K562 (cell line): Measurements from ENCODE around the gene MT1A. TPM values are rescaled to one million over a fixed set of nuclear protein-coding genes. Genes with fewer than 3 reads are reported as not detected.

Experiments used
- CCAR2 ChIP-seq: fragments of 200-400 bp; formaldehyde crosslinking; IDR thresholded peaks from 2 replicates; pipeline ENCODE4 v1.6.1; 2017; ENCODE audit warnings: mild to moderate bottlenecking, low read depth, low read length
- DDX20 ChIP-seq: fragments of 450-650 bp; IDR thresholded peaks from 2 replicates; pipeline ENCODE4 v1.6.1; 2016; ENCODE audit warnings: missing genetic modification characterization, low read depth, mild to moderate bottlenecking, missing compliant biosample characterization, moderate library complexity
- ERF ChIP-seq: fragments of 450-650 bp; formaldehyde crosslinking; IDR thresholded peaks from 2 replicates; pipeline ENCODE4 v1.4.0; 2020; ENCODE audit warnings: mild to moderate bottlenecking, mixed read lengths
- ETV6 ChIP-seq, 3 experiments: fragments of 150-350 bp in 1 of 3; sonication (generic) in 1 of 3; formaldehyde crosslinking in 1 of 3; IDR thresholded peaks; 2 replicates each; pipeline versions ENCODE4 v1.6.1 to v1.8.0; 2014 to 2022; ENCODE audit warnings: borderline replicate concordance in 2 of 3, low read depth in 2 of 3, antibody characterized with exemption in 1 of 3, low read length in 1 of 3, mild to moderate bottlenecking in 1 of 3, missing genetic modification reagents in 1 of 3
- GABPA ChIP-seq: fragments of 200-800 bp; sonication (Bioruptor generic); conservative IDR thresholded peaks from 2 replicates; pipeline ENCODE4 v1.6.1; 2016; ENCODE audit warnings: low read depth, missing genetic modification characterization, missing compliant biosample characterization
- JUND ChIP-seq, 2 experiments: IDR thresholded peaks; 2 replicates in 1 of 2; 3 replicates in 1 of 2; pipeline ENCODE4 v1.6.1; 2011; ENCODE audit warnings: borderline replicate concordance in 2 of 2, low read depth in 2 of 2, low read length in 2 of 2, improper control_type of control experiment in 1 of 2, missing biosample characterization in 1 of 2, missing genetic modification characterization in 1 of 2, missing genetic modification reagents in 1 of 2
- MBD2 ChIP-seq: sonication (generic); IDR thresholded peaks from 2 replicates; pipeline ENCODE4 v1.6.1; 2016; ENCODE audit warnings: low read depth, borderline replicate concordance
- NFIC ChIP-seq: fragments of 450-650 bp; IDR thresholded peaks from 2 replicates; pipeline ENCODE4 v1.6.1; 2017; ENCODE audit warnings: mild to moderate bottlenecking, inconsistent platforms
- NFIX ChIP-seq: fragments of 250-450 bp; sonication (Bioruptor Pico); IDR thresholded peaks from 2 replicates; pipeline ENCODE4 v1.4.0; 2020; ENCODE audit warnings: low read depth, mild to moderate bottlenecking, moderate library complexity
- PTRF ChIP-seq: fragments of 450-650 bp; IDR thresholded peaks from 2 replicates; pipeline ENCODE4 v1.6.1; 2016; ENCODE audit warnings: mild to moderate bottlenecking, missing genetic modification characterization, missing compliant biosample characterization
- SMARCA4 ChIP-seq: fragments of 450-650 bp; IDR thresholded peaks from 2 replicates; pipeline ENCODE4 v1.6.1; 2016
- SPI1 ChIP-seq: IDR thresholded peaks from 2 replicates; pipeline ENCODE4 v1.6.1; 2011; ENCODE audit warnings: low read depth, low read length, control low read depth, borderline replicate concordance
- ZNF3 ChIP-seq: fragments of 250-450 bp; sonication (Bioruptor Pico); IDR thresholded peaks from 2 replicates; pipeline ENCODE4 v1.5.0; 2021; ENCODE audit warnings: mild to moderate bottlenecking, moderate library complexity
- ZNF347 ChIP-seq: fragments of 450-650 bp; formaldehyde crosslinking; IDR thresholded peaks from 2 replicates; pipeline ENCODE4 v1.4.0; 2020; ENCODE audit warnings: low read depth, mild to moderate bottlenecking, moderate library complexity
- polyA plus RNA-seq, 8 experiments: library from polyadenylated mRNA; depleted of rRNA in 4 of 8; stranded (reverse) in 5 of 8; unstranded in 3 of 8; fragments of >200 nt; fragmentation: Nextera tagmentation in 2 of 8; fragmentation: Illumina TruSeq in 1 of 8; extraction: Ambion mirVana in 2 of 8; extraction: Trizol in 1 of 8; gene quantifications; 2 replicates each; pipeline versions ENCODE4 v1.2.1 to v1.2.3, GENCODE V29; 2011 to 2014; ENCODE audit warnings: inconsistent platforms in 1 of 8, missing spikeins in 1 of 8
- total RNA-seq, 7 experiments: library from RNA; depleted of rRNA in 6 of 7; stranded (reverse); fragments of >200 nt in 6 of 7; fragmentation: Illumina TruSeq in 2 of 7; extraction: Trizol in 2 of 7; gene quantifications; 2 replicates each; pipeline versions ENCODE4 v1.2.1 to v1.2.3, GENCODE V29; 2011 to 2021; ENCODE audit warnings: low replicate concordance in 1 of 7
- TF ChIP-seq, protein P1 (sequence below), 2 experiments: fragments of 450-650 bp; IDR thresholded peaks; 2 replicates each; pipeline ENCODE4 v1.6.1; 2016; ENCODE audit warnings: mild to moderate bottlenecking in 2 of 2, borderline replicate concordance in 1 of 2, low read depth in 1 of 2, moderate library complexity in 1 of 2
- TF ChIP-seq, protein P2 (sequence below): fragments of 200-800 bp; sonication (Bioruptor generic); IDR thresholded peaks from 2 replicates; pipeline ENCODE4 v1.6.1; 2017; ENCODE audit warnings: missing genetic modification characterization, missing compliant biosample characterization
- TF ChIP-seq, protein P3 (sequence below): fragments of 250-450 bp; sonication (Bioruptor Pico); IDR thresholded peaks from 2 replicates; pipeline ENCODE4 v1.5.0; 2021

The MT1A gene
- total and polyA plus RNA-seq, 9 of the 15 experiments (the other 6 are each of a cell fraction or from before 2014, with no cell fraction given), result 0.23 TPM; not detected in 8

DNA sequence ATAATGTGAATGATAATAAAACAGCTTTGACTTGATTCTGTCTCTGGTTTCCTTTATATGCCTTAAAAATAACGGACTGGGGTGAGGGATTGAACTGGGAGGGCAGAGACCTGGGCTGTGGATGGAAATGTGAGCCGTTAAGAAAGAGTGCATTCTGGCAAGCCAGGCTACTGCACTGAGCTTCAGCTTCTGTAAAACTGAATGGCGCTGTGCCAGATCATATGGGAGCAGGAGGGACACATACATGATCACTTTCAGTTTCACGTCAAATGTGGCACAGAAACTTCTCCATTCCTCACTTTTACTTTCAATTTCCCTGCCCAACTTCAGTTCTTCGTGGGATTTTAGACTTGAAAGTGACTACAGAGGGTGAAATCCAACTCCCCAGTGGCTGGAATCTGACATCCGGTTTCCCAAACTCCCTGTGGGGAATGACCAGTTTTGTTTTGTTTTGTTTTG lies 29.0 kb upstream of the MT1A start (continued):
- TF ChIP-seq ZNF3 (CRISPR knock-in tag) (no peak), MBD2 (no peak), PTRF (tag) (no peak), GABPA (tag) (peak; percentile 37), SMARCA4 (0 out of 2 replicates have a peak, but pooled peaks have one; percentile 18), ETV6 (IDR thresholded peaks at IDR 0.05; ENCODE audit: borderline replicate concordance in 1 of 2, low read depth in 2 of 2, low read length in 1 of 2) (no peak), ETV6 (CRISPR knock-in tag; IDR thresholded peaks at IDR 0.05; ENCODE audit: borderline replicate concordance) (no peak), DDX20 (tag) (no peak), CCAR2 (no peak), ERF (CRISPR knock-in tag) (no peak), NFIX (no peak; the same call in 1 of the 2 replicates), JUND (IDR thresholded peaks at IDR 0.05; ENCODE audit: borderline replicate concordance, low read depth, low read length) (peak; percentile 4; the same call in 1 of the 2 replicates), JUND (tag; IDR thresholded peaks at IDR 0.05; ENCODE audit: borderline replicate concordance, low read depth, low read length) (no peak), NFIC (peak; percentile 92), ZNF347 (CRISPR knock-in tag) (no peak), SPI1 (no peak)
- TF ChIP-seq, protein P1, sequence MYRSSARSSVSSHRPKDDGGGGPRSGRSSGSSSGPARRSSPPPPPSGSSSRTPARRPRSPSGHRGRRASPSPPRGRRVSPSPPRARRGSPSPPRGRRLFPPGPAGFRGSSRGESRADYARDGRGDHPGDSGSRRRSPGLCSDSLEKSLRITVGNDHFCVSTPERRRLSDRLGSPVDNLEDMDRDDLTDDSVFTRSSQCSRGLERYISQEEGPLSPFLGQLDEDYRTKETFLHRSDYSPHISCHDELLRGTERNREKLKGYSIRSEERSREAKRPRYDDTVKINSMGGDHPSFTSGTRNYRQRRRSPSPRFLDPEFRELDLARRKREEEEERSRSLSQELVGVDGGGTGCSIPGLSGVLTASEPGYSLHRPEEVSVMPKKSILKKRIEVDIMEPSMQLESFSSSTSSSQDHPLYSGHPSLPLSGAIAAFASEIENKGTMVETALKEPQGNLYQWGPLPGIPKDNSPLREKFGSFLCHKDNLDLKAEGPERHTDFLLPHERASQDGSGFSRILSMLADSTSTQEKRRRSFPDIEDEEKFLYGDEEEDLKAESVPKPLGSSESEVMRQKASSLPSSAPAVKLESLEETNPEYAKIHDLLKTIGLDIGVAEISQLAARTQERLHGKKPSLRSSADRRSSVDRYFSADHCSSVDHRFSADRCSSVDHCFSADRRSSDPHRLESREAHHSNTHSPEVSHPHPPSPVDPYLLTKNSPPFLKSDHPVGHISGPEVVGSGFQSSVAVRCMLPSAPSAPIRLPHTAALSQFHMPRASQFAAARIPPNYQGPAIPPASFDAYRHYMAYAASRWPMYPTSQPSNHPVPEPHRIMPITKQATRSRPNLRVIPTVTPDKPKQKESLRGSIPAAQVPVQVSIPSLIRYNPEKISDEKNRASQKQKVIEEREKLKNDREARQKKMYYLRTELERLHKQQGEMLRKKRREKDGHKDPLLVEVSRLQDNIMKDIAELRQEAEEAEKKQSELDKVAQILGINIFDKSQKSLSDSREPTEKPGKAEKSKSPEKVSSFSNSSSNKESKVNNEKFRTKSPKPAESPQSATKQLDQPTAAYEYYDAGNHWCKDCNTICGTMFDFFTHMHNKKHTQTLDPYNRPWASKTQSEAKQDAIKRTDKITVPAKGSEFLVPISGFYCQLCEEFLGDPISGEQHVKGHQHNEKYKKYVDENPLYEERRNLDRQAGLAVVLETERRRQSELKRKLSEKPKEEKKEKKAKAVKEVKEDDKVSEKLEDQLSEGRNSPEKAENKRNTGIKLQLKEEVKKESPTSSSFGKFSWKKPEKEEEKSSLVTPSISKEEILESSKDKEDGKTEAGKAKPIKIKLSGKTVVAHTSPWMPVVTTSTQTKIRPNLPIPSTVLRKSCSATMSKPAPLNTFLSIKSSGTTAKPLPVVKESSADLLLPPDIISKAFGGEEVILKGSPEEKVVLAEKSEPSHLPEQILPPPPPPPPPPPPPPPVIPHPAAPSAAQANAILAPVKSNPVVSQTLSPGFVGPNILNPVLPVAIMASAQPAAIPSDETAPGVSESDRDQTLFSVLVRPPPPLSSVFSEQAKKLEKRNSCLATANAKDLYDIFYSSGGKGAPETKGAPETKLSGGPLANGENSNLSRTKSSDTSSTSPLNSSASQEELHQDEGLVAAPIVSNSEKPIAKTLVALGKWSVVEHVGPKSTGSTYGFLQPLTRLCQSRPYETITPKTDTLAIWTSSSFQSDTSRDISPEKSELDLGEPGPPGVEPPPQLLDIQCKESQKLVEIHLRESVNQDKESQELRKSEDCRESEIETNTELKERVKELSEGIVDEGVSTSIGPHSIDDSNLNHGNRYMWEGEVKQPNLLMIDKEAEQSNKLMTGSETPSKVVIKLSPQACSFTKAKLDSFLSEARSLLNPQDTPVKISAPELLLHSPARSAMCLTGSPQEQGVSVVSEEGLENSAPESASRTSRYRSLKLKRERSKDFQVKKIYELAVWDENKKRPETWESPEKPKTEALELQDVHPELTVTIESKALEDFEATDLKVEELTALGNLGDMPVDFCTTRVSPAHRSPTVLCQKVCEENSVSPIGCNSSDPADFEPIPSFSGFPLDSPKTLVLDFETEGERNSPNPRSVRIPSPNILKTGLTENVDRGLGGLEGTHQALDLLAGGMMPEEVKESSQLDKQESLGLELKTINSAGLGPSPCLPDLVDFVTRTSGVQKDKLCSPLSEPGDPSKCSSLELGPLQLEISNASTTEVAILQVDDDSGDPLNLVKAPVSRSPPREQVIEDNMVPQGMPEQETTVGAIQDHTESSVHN (IDR thresholded peaks at IDR 0.05; ENCODE audit: borderline replicate concordance in 1 of 2, low read depth in 1 of 2), result peak in 1 of 2 experiments; percentile 85; a peak in 2 of 4 replicates
- TF ChIP-seq, protein P2, sequence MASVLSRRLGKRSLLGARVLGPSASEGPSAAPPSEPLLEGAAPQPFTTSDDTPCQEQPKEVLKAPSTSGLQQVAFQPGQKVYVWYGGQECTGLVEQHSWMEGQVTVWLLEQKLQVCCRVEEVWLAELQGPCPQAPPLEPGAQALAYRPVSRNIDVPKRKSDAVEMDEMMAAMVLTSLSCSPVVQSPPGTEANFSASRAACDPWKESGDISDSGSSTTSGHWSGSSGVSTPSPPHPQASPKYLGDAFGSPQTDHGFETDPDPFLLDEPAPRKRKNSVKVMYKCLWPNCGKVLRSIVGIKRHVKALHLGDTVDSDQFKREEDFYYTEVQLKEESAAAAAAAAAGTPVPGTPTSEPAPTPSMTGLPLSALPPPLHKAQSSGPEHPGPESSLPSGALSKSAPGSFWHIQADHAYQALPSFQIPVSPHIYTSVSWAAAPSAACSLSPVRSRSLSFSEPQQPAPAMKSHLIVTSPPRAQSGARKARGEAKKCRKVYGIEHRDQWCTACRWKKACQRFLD, result no peak
- TF ChIP-seq, protein P3, sequence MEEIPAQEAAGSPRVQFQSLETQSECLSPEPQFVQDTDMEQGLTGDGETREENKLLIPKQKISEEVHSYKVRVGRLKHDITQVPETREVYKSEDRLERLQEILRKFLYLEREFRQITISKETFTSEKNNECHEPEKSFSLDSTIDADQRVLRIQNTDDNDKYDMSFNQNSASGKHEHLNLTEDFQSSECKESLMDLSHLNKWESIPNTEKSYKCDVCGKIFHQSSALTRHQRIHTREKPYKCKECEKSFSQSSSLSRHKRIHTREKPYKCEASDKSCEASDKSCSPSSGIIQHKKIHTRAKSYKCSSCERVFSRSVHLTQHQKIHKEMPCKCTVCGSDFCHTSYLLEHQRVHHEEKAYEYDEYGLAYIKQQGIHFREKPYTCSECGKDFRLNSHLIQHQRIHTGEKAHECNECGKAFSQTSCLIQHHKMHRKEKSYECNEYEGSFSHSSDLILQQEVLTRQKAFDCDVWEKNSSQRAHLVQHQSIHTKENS, result no peak
